ENCODE measurements around the gene SMIM1.

DNA sequence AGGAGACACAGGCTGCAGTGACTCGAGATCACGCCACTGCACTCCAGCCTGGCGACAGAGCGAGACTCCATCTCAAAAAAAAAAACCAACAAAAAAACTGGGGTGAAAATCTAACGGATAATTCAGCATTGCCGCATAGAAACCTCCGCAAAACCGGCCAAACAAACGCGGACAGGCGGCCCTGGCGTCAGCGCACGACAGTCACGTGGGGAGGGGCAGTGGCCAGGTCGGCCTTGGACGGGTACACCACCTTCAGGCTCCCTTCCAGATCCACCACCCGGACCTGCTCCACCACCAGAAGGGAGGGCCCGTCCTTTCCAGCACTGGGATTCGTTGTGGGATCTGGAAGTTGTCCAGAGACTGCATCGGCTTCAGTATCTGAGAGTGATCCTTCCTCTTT lies 8.4 kb downstream of the SMIM1 start:
- TF ChIP-seq POLR2AphosphoS5 (IDR thresholded peaks at IDR 0.05; ENCODE audit: low read depth, low read length) (no peak), POLR2A (IDR thresholded peaks at IDR 0.05; ENCODE audit: low read depth, low read length) (no peak)

Data from GM12891 (cell line).